Skeletal muscle tissue (tissue), 4 donors: Measurements from ENCODE around the gene TMEM144. TPM values are rescaled to one million over a fixed set of nuclear protein-coding genes. Genes with fewer than 3 reads are reported as not detected.
A peak's percentile ranks its signal among the peaks of the same experiment; 100 is the strongest.

ENCODE experiments used
- H3K27ac ChIP-seq: one replicate; pipeline ENCODE4 v1.7.0; 2013; ENCODE audit warnings: mild to moderate bottlenecking, low read depth, low read length, inconsistent platforms
- H3K27me3 ChIP-seq, 3 donors: one replicate each; pipeline ENCODE4 v1.7.0; 2013; ENCODE audit warnings: low read length in 3 of 3; ENCODE audit not compliant: control insufficient read depth in 3 of 3, insufficient read depth in 3 of 3
- H3K36me3 ChIP-seq, 3 donors: one replicate each; pipeline ENCODE4 v1.7.0; 2013; ENCODE audit warnings: low read length in 3 of 3; ENCODE audit not compliant: control insufficient read depth in 3 of 3, insufficient read depth in 3 of 3
- H3K4me1 ChIP-seq, 3 donors: one replicate each; pipeline ENCODE4 v1.7.0; 2013; ENCODE audit warnings: low read length in 3 of 3, mild to moderate bottlenecking in 3 of 3; ENCODE audit not compliant: control insufficient read depth in 3 of 3, insufficient read depth in 3 of 3
- H3K4me3 ChIP-seq, 3 donors: one replicate each; pipeline ENCODE4 v1.7.0; 2013; ENCODE audit warnings: low read length in 3 of 3
- H3K9ac ChIP-seq, 3 donors: one replicate each; pipeline ENCODE4 v1.7.0; 2013; ENCODE audit warnings: low read length in 3 of 3, mild to moderate bottlenecking in 3 of 3, moderate library complexity in 2 of 3, low read depth in 1 of 3
- H3K9me3 ChIP-seq, 3 donors: one replicate each; pipeline ENCODE4 v1.7.0; 2013; ENCODE audit warnings: low read length in 3 of 3; ENCODE audit not compliant: control insufficient read depth in 3 of 3
- total RNA-seq: library from RNA; depleted of rRNA; stranded (reverse); fragments of >200 nt; gene quantifications from one replicate; pipeline ENCODE4 v1.2.3, GENCODE V29; 2014
- donor health status: Osteomylitis.

The TMEM144 gene
- total RNA-seq: 2.6 TPM

- Histone ChIP-seq H3K27ac (peak within 1 kb of the TSS; percentile 90), H3K36me3 (peaks cover 0 to 2% (median 0%) of the 10 kb centered on the region in 3 donors), H3K27me3 (no peaks in the 10 kb centered on the region), H3K9me3 (no peaks in the 10 kb centered on the region), H3K4me3 (peak within 1 kb of the TSS; percentile 67 to 87 (median 70)), H3K9ac (peak within 1 kb of the TSS; percentile 77 to 91 (median 78)), H3K4me1 (peaks cover 4 to 7% (median 6%) of the 10 kb centered on the region in 3 donors)
Measured at GRCh38 chr4:158209825-158210807, at the start of gene TMEM144. TMEM144 (plus strand) TSS chr4:158210486; CDS start chr4:158212668, 2,182 bp downstream.

- Histone ChIP-seq H3K4me1 (peaks cover 0 to 18% (median 6%) of the 10 kb centered on the region in 3 donors), H3K9me3 (no peaks in the 10 kb centered on the region), H3K36me3 (no peaks in the 10 kb centered on the region), H3K9ac (no peak overlapping the region), H3K4me3 (no peak overlapping the region), H3K27me3 (no peaks in the 10 kb centered on the region), H3K27ac (peak overlapping the region; percentile 59)
Measured at GRCh38 chr4:158161551-158162354, 48.5 kb upstream of the TMEM144 start.

- no peaks in the 10 kb centered on the region for H3K27me3 ChIP-seq
- peaks cover 0 to 18% (median 6%) of the 10 kb centered on the region in 3 donors for H3K4me1 ChIP-seq
- no peak overlapping the region for H3K9ac ChIP-seq
- H3K36me3 ChIP-seq: no peaks in the 10 kb centered on the region
- H3K9me3 ChIP-seq: no peaks in the 10 kb centered on the region
- H3K27ac ChIP-seq: no peak overlapping the region
- no peak overlapping the region for H3K4me3 ChIP-seq
Measured at GRCh38 chr4:158162631-158163030, 47.7 kb upstream of the TMEM144 start.

GRCh38 chr4:158163941-158164767, 46.1 kb upstream of the TMEM144 start:
- Histone ChIP-seq H3K4me3 (peak overlapping the region in 1 of 3 donors; percentile 27), H3K27me3 (peaks cover 0 to 4% (median 4%) of the 10 kb centered on the region in 3 donors), H3K27ac (no peak overlapping the region), H3K4me1 (peaks cover 0 to 15% (median 6%) of the 10 kb centered on the region in 3 donors), H3K9ac (no peak overlapping the region), H3K9me3 (no peaks in the 10 kb centered on the region), H3K36me3 (no peaks in the 10 kb centered on the region)

GRCh38 chr4:158164768-158165213, 45.5 kb upstream of the TMEM144 start:
- H3K4me3 ChIP-seq: peak overlapping the region in 1 of 3 donors; percentile 50
- no peak overlapping the region for H3K27ac ChIP-seq
- H3K4me1 ChIP-seq: peaks cover 0 to 11% (median 6%) of the 10 kb centered on the region in 3 donors

GRCh38 chr4:158166701-158167100, 43.6 kb upstream of the TMEM144 start:
- Histone ChIP-seq H3K4me3 (peak overlapping the region in 1 of 3 donors; percentile 27), H3K9me3 (no peaks in the 10 kb centered on the region), H3K9ac (no peak overlapping the region), H3K27ac (no peak overlapping the region), H3K36me3 (no peaks in the 10 kb centered on the region), H3K27me3 (peaks cover 4 to 10% (median 7%) of the 10 kb centered on the region in 3 donors), H3K4me1 (peaks cover 7 to 22% (median 14%) of the 10 kb centered on the region in 3 donors)

More at GRCh38 chr4:158164768-158165213, 45.5 kb upstream of the TMEM144 start:
- Histone ChIP-seq H3K36me3 (no peaks in the 10 kb centered on the region), H3K9ac (no peak overlapping the region), H3K9me3 (no peaks in the 10 kb centered on the region), H3K27me3 (peaks cover 0 to 4% (median 4%) of the 10 kb centered on the region in 3 donors)

- peak overlapping the region; percentile 67 for H3K27ac ChIP-seq
Measured at GRCh38 chr4:158168606-158169005, 41.7 kb upstream of the TMEM144 start.

GRCh38 chr4:158169506-158169905, 40.8 kb upstream of the TMEM144 start:
- H3K4me3 ChIP-seq: peak overlapping the region; percentile 24 to 74 (median 69)
- no peaks in the 10 kb centered on the region for H3K36me3 ChIP-seq
- peak overlapping the region; percentile 67 for H3K27ac ChIP-seq
- peaks cover 4 to 10% (median 7%) of the 10 kb centered on the region in 3 donors for H3K27me3 ChIP-seq
- peaks cover 7 to 20% (median 12%) of the 10 kb centered on the region in 3 donors for H3K4me1 ChIP-seq
- H3K9me3 ChIP-seq: no peaks in the 10 kb centered on the region
- peak overlapping the region; percentile 28 to 77 (median 73) for H3K9ac ChIP-seq

More at GRCh38 chr4:158168606-158169005, 41.7 kb upstream of the TMEM144 start:
- peaks cover 4 to 10% (median 7%) of the 10 kb centered on the region in 3 donors for H3K27me3 ChIP-seq
- H3K9ac ChIP-seq: peak overlapping the region in 1 of 3 donors; percentile 23
- no peaks in the 10 kb centered on the region for H3K36me3 ChIP-seq
- no peaks in the 10 kb centered on the region for H3K9me3 ChIP-seq
- peak overlapping the region; percentile 30 to 69 (median 55) for H3K4me3 ChIP-seq
- H3K4me1 ChIP-seq: peaks cover 7 to 26% (median 12%) of the 10 kb centered on the region in 3 donors
